HepG2 (cell line): ENCODE measurements around the gene PRSS8.

ENCODE experiments used
- EHMT2 ChIP-seq: fragments of 200-600 bp; sonication (generic); IDR thresholded peaks from 2 replicates; pipeline ENCODE4 v1.7.0; 2017; ENCODE audit warnings: antibody characterized with exemption, low read depth, low read length, borderline replicate concordance
- EZH2 ChIP-seq: conservative IDR thresholded peaks from 2 replicates; pipeline ENCODE4 v1.6.1; 2012; ENCODE audit warnings: mild to moderate bottlenecking, low read depth, low read length, moderate library complexity
- FOXK1 ChIP-seq: sonication (generic); formaldehyde crosslinking; IDR thresholded peaks from 2 replicates; pipeline ENCODE4 v1.4.0; 2020; ENCODE audit warnings: low read depth, missing genetic modification reagents, borderline replicate concordance
- MED13 ChIP-seq: sonication (generic); formaldehyde crosslinking; IDR thresholded peaks from 2 replicates; pipeline ENCODE4 v1.5.0; 2020; ENCODE audit warnings: missing genetic modification reagents
- NFE2L2 ChIP-seq: fragments of 150-350 bp; IDR thresholded peaks from 2 replicates; pipeline ENCODE4 v1.6.1; 2014; ENCODE audit warnings: low read length
- PHF8 ChIP-seq: sonication (generic); formaldehyde crosslinking; IDR thresholded peaks from 2 replicates; pipeline ENCODE4 v1.5.0; 2020; ENCODE audit warnings: missing genetic modification reagents
- RORA ChIP-seq: sonication (generic); formaldehyde crosslinking; IDR thresholded peaks from 2 replicates; pipeline ENCODE4 v1.5.0; 2020; ENCODE audit warnings: mild to moderate bottlenecking, missing genetic modification reagents, moderate library complexity
- TAF15 ChIP-seq: fragments of 200-400 bp; formaldehyde crosslinking; IDR thresholded peaks from one replicate; pipeline ENCODE4 v1.6.1; 2018; ENCODE audit warnings: mild to moderate bottlenecking, low read depth, low read length; ENCODE audit not compliant: poor library complexity, severe bottlenecking
- ZNF589 ChIP-seq: sonication (generic); formaldehyde crosslinking; conservative IDR thresholded peaks from 2 replicates; pipeline ENCODE4 v1.8.0; 2022; ENCODE audit warnings: mild to moderate bottlenecking, moderate library complexity, missing genetic modification reagents
- TF ChIP-seq, protein P1 (sequence below): sonication (generic); formaldehyde crosslinking; IDR thresholded peaks from 2 replicates; pipeline ENCODE4 v1.5.0; 2020; ENCODE audit warnings: mild to moderate bottlenecking, missing genetic modification reagents, moderate library complexity
- TF ChIP-seq, protein P2 (sequence below): sonication (generic); formaldehyde crosslinking; IDR thresholded peaks from 2 replicates; pipeline ENCODE4 v1.4.0; 2020; ENCODE audit warnings: missing genetic modification reagents
- TF ChIP-seq, protein P3 (sequence below), 2 experiments: IDR thresholded peaks; 2 replicates each; pipeline ENCODE4 v1.6.1; 2011 to 2012; ENCODE audit warnings: low read length in 2 of 2, borderline replicate concordance in 1 of 2, low read depth in 1 of 2, mild to moderate bottlenecking in 1 of 2, moderate library complexity in 1 of 2
- TF ChIP-seq, protein P4 (sequence below): IDR thresholded peaks from 2 replicates; pipeline ENCODE4 v1.6.1; 2016; ENCODE audit warnings: control low read depth

DNA sequence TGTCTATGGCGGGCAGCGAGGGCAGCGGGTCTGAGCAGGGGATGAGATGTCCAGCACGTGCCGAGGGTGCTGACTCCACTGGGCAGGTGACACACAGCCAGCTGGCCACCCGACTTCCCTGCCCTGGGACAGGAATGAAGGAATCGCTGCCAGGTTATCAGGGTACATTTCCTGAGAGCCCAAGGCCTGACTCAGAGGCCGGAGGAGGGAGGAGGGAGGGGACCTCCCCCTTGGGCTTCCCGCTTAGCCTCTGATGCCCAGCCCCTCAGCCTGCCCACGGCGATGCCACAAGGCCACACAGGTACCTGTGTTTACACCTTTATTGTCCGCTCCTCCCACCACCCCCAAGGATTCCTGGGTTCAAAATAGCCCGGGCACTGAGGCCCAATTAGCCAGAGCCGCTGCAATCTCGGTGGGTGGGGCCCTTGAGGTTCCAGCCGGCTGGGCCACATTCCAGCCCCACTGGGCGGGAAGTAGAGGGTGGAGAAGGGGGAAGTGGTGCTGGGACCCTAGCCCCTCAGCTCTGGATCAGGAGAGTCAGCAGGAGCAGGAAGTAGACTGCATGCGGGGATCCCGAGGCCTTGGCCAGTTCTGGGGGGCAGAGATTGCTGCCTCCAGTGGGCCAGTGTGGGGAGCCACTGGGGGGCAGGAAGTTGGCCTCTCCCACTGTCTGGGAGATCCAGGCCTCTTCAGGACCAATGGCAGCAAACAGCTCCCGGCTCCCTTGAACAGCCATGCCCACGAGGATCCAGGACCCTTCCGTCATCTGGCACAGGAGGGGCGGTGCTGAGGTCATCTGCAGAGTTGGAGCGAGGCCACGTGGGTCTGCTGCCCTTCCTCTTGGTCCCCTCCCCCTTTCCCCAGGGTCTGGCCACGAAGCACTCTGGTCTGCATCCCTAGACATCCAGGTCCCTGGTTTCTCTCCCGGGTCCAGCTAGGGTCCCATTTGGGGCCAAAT is 3.4 kb upstream of the PRSS8 start:
- TF ChIP-seq EZH2: no peak
- TF ChIP-seq RORA (CRISPR knock-in tag): no peak
- TF ChIP-seq, protein P1, sequence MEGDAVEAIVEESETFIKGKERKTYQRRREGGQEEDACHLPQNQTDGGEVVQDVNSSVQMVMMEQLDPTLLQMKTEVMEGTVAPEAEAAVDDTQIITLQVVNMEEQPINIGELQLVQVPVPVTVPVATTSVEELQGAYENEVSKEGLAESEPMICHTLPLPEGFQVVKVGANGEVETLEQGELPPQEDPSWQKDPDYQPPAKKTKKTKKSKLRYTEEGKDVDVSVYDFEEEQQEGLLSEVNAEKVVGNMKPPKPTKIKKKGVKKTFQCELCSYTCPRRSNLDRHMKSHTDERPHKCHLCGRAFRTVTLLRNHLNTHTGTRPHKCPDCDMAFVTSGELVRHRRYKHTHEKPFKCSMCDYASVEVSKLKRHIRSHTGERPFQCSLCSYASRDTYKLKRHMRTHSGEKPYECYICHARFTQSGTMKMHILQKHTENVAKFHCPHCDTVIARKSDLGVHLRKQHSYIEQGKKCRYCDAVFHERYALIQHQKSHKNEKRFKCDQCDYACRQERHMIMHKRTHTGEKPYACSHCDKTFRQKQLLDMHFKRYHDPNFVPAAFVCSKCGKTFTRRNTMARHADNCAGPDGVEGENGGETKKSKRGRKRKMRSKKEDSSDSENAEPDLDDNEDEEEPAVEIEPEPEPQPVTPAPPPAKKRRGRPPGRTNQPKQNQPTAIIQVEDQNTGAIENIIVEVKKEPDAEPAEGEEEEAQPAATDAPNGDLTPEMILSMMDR: no peak; the same call in 1 of the 2 replicates
- no peak for TF ChIP-seq EHMT2
- no peak for TF ChIP-seq PHF8 (CRISPR knock-in tag)
- TF ChIP-seq NFE2L2: no peak
- TF ChIP-seq MED13 (CRISPR knock-in tag): no peak
- TF ChIP-seq FOXK1 (CRISPR knock-in tag): no peak
- TF ChIP-seq, protein P2, sequence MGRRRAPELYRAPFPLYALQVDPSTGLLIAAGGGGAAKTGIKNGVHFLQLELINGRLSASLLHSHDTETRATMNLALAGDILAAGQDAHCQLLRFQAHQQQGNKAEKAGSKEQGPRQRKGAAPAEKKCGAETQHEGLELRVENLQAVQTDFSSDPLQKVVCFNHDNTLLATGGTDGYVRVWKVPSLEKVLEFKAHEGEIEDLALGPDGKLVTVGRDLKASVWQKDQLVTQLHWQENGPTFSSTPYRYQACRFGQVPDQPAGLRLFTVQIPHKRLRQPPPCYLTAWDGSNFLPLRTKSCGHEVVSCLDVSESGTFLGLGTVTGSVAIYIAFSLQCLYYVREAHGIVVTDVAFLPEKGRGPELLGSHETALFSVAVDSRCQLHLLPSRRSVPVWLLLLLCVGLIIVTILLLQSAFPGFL (CRISPR knock-in tag): no peak
- no peak for TF ChIP-seq TAF15
- TF ChIP-seq, protein P3, sequence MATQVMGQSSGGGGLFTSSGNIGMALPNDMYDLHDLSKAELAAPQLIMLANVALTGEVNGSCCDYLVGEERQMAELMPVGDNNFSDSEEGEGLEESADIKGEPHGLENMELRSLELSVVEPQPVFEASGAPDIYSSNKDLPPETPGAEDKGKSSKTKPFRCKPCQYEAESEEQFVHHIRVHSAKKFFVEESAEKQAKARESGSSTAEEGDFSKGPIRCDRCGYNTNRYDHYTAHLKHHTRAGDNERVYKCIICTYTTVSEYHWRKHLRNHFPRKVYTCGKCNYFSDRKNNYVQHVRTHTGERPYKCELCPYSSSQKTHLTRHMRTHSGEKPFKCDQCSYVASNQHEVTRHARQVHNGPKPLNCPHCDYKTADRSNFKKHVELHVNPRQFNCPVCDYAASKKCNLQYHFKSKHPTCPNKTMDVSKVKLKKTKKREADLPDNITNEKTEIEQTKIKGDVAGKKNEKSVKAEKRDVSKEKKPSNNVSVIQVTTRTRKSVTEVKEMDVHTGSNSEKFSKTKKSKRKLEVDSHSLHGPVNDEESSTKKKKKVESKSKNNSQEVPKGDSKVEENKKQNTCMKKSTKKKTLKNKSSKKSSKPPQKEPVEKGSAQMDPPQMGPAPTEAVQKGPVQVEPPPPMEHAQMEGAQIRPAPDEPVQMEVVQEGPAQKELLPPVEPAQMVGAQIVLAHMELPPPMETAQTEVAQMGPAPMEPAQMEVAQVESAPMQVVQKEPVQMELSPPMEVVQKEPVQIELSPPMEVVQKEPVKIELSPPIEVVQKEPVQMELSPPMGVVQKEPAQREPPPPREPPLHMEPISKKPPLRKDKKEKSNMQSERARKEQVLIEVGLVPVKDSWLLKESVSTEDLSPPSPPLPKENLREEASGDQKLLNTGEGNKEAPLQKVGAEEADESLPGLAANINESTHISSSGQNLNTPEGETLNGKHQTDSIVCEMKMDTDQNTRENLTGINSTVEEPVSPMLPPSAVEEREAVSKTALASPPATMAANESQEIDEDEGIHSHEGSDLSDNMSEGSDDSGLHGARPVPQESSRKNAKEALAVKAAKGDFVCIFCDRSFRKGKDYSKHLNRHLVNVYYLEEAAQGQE (IDR thresholded peaks at IDR 0.05; ENCODE audit: borderline replicate concordance in 1 of 2, low read depth in 1 of 2, low read length in 2 of 2): peak in 1 of 2 experiments; percentile 69
- TF ChIP-seq, protein P4, sequence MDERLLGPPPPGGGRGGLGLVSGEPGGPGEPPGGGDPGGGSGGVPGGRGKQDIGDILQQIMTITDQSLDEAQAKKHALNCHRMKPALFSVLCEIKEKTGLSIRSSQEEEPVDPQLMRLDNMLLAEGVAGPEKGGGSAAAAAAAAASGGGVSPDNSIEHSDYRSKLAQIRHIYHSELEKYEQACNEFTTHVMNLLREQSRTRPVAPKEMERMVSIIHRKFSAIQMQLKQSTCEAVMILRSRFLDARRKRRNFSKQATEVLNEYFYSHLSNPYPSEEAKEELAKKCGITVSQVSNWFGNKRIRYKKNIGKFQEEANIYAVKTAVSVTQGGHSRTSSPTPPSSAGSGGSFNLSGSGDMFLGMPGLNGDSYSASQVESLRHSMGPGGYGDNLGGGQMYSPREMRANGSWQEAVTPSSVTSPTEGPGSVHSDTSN (CRISPR knock-in tag): no peak
- TF ChIP-seq ZNF589 (CRISPR knock-in tag): no peak
